Effector memory CD4-positive, alpha-beta T cell (primary cell): ENCODE data around the gene TSTD1.

Experiments
- DNase-seq, 3 donors: peaks; one replicate each; pipeline ENCODE4 v3.0.0-alpha.2; 2020
- H3K27ac ChIP-seq: 2 replicates; pipeline ENCODE4 v1.7.0; 2013; ENCODE audit warnings: mild to moderate bottlenecking, low read length, moderate library complexity; ENCODE audit not compliant: insufficient read depth, poor library complexity, severe bottlenecking
- H3K27me3 ChIP-seq: replicated peaks from 2 replicates; pipeline ENCODE4 v1.7.0; 2013; ENCODE audit warnings: mild to moderate bottlenecking, low read length; ENCODE audit not compliant: insufficient read depth, control insufficient read depth, poor library complexity, severe bottlenecking
- H3K36me3 ChIP-seq: 2 replicates; pipeline ENCODE4 v1.7.0; 2013; ENCODE audit warnings: mild to moderate bottlenecking, low read length, moderate library complexity; ENCODE audit not compliant: control insufficient read depth, insufficient read depth
- H3K4me1 ChIP-seq: 2 replicates; pipeline ENCODE4 v1.7.0; 2013; ENCODE audit warnings: low read length, mild to moderate bottlenecking; ENCODE audit not compliant: control insufficient read depth, insufficient read depth, poor library complexity, severe bottlenecking
- H3K4me3 ChIP-seq: 2 replicates; pipeline ENCODE4 v1.7.0; 2013; ENCODE audit warnings: low read length, low read depth, mild to moderate bottlenecking; ENCODE audit not compliant: insufficient read depth, poor library complexity, severe bottlenecking
- H3K9me3 ChIP-seq: 2 replicates; pipeline ENCODE4 v1.7.0; 2013; ENCODE audit warnings: mild to moderate bottlenecking, low read length, moderate library complexity; ENCODE audit not compliant: control insufficient read depth

TSTD1 gene

GRCh38 chr1:161012420-161012819, 26.3 kb downstream of the TSTD1 start:
- Histone ChIP-seq H3K27ac (no peak overlapping the region), H3K4me3 (no peak overlapping the region), H3K9me3 (no peaks in the 10 kb centered on the region)

DNA sequence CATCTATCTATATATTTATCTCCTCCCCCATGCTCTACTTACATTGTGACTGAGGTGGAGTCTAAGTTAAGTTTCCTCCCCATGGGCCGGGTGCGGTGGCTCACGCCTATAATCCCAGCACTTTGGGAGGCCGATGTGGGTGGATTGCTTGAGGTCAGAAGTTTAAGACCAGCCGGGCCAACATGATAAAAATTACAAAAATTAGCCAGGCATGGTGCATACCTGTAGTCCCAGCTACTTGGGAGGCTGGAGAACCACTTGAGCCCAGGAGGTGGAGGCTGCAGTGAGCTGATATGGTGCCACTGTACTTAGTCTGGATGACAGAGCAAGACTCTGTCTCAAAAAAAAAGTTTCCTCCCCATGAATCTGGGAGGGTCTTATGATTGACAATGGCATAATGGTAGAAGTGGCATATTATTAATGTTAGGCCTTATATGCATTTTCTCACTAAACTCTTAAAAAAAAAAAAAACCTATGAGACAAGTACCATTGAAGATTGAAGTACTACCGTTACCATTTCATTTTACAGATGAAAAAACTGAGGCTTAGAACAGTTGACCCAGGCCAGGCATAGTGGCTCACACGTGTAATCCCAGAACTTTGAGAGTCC, 29.1 kb downstream of the TSTD1 start:
- Histone ChIP-seq H3K4me3 (no peak overlapping the region), H3K27ac (no peak overlapping the region), H3K4me1 (peaks cover 21% of the 10 kb centered on the region), H3K36me3 (no peaks in the 10 kb centered on the region), H3K9me3 (no peaks in the 10 kb centered on the region), H3K27me3 (no peaks in the 10 kb centered on the region)
- no peak for DNase-seq

More at GRCh38 chr1:161012420-161012819, 26.3 kb downstream of the TSTD1 start:
- DNase-seq = no peak
- Histone ChIP-seq H3K36me3 (no peaks in the 10 kb centered on the region), H3K4me1 (peaks cover 21% of the 10 kb centered on the region), H3K27me3 (no peaks in the 10 kb centered on the region)

DNA sequence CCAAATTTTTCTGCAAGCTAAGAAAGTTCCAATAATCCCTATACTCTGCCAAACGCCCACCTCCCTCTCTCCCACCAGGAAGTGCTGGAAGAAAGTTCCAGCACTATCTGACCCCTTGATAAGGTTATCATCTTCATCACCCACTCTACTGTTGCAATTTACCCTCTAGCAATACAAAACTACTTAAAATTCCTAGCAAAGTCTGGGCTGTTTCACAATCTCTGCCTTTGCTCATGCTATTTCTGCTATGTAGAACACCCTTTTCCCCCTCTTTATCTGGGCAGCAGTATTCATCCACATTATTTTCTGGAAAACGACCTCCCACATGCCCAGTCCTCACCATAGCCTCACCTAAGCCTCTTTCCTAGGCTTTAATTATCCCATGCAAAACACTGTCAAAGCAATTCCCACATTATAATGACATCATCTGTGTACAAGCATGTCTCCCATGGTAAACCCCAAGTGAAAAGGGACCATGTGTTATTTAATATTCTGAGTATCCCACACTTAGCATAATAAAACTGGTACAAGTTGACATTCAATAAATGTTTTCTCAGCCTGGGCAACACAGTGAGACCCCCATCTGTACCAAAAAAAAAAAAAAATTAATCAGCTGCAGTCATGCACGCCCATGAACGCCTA, 29.8 kb downstream of the TSTD1 start:
- Histone ChIP-seq H3K27me3 (no peaks in the 10 kb centered on the region), H3K27ac (no peak overlapping the region), H3K4me3 (no peak overlapping the region), H3K9me3 (no peaks in the 10 kb centered on the region), H3K36me3 (no peaks in the 10 kb centered on the region), H3K4me1 (peaks cover 18% of the 10 kb centered on the region)
- DNase-seq = no peak

- H3K9me3 ChIP-seq = no peaks in the 10 kb centered on the region
- no peaks in the 10 kb centered on the region for H3K36me3 ChIP-seq
- H3K4me1 ChIP-seq = peaks cover 4% of the 10 kb centered on the region
- H3K27me3 ChIP-seq = no peaks in the 10 kb centered on the region
- DNase-seq = no peak
- no peak overlapping the region for H3K4me3 ChIP-seq
- H3K27ac ChIP-seq = no peak overlapping the region
These were observed 31.4 kb downstream of the TSTD1 start for GRCh38 chr1:161007369-161007768.

DNA sequence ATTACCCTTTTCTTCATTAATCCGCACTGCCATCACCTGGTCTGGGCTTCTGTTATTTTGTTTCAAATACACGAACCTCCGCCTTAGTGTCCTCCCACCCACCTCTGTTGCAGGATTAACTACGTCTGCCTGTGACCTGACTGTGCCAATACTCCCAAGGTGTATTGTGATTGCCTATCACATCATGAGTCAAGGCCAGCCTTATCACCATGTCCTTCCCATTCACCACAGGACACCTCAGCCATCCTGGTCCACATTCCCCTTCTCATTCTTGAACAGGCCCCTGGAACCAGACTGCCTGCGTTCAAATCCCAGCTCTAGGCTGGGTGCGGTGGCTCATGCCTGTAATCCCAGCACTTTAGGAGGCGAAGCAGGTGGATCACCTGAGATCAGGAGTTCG, 32.2 kb downstream of the TSTD1 start:
- Histone ChIP-seq H3K4me1 (no peaks in the 10 kb centered on the region), H3K9me3 (no peaks in the 10 kb centered on the region), H3K27ac (no peak overlapping the region), H3K27me3 (no peaks in the 10 kb centered on the region), H3K36me3 (no peaks in the 10 kb centered on the region), H3K4me3 (no peak overlapping the region)
- no peak for DNase-seq

DNA sequence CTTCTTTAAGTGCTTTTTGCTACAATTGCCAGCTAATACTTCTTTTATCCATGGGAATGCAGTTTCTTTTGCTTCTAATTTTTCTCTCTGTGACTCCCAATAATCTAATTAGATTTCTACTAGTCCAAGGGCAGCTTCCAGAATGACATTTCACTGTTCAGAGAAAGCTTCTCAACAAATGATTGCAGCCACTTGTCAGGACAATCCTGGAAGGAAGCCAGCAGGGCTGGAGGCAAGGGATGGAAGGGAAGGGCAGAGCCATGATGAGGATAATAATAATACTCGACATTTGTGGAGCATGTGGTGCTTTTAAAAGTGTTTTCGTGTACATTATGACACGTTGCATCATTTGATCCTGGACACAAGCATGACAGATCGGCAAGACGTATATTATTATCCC, 37.2 kb downstream of the TSTD1 start:
- H3K36me3 ChIP-seq = peaks cover 26% of the 10 kb centered on the region
- H3K27me3 ChIP-seq = no peaks in the 10 kb centered on the region
- no peak for DNase-seq
- no peak overlapping the region for H3K4me3 ChIP-seq
- H3K4me1 ChIP-seq = peaks cover 5% of the 10 kb centered on the region
- H3K27ac ChIP-seq = no peak overlapping the region
- no peaks in the 10 kb centered on the region for H3K9me3 ChIP-seq

DNA sequence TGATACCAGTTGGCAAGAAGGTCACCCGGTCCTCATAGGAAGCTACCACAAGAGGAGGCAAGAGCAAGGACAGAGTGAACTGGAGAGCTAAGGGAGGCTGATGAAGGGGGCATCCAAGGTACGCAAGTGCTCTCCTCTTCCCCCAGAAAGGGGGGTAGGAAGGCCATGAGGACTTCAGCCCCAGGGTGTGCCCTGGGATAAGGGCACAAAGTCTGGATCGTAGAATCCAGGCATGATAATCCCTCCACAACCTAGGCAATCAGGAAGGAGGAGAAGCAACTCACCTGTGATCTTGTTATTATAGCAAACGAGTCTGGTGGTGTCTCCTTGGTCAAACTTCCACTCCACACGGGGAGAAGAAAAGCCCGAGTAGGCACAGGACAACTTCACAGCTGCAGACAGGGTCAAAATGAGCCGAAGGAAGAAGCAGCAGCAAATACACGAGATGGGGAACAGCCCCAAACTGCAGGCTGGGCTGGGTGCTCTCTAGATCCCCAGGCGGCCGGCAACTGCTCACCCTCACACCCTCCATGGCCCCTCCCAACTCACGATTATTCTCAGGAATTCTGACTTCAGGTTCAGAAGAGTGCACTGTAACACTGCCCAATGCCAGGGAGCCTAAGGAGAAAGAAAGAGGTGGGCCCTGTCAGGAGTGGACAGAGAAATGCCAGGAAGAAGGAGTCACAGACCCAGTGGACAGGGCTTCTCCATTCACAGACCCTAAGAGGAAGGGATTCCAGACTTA, 37.9 kb downstream of the TSTD1 start:
- DNase-seq = no peak
- no peak overlapping the region for H3K27ac ChIP-seq
- peaks cover 5% of the 10 kb centered on the region for H3K4me1 ChIP-seq
- no peaks in the 10 kb centered on the region for H3K27me3 ChIP-seq
- no peaks in the 10 kb centered on the region for H3K9me3 ChIP-seq
- peaks cover 26% of the 10 kb centered on the region for H3K36me3 ChIP-seq
- no peak overlapping the region for H3K4me3 ChIP-seq

DNA sequence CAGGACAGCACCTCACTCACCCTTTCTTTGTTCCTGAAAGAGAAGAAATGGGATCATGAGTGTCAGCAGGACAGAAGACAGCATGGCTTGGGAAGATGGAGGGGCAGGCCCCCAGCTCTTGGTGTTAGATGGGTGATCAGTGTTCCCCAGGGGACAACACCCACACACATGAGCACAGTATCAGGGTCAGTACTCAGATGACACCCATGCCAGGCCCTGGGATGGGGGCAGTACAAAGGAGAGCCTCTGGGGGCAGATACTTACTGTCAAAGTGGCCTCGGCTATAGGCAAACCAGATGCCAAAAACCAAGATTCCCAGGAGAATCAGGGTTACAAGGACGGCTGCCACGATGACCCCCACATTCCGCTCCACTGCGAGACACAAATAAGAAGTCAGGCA, 39.4 kb downstream of the TSTD1 start:
- H3K4me3 ChIP-seq = no peak overlapping the region
- H3K36me3 ChIP-seq = peaks cover 26% of the 10 kb centered on the region
- peaks cover 5% of the 10 kb centered on the region for H3K4me1 ChIP-seq

GRCh38 chr1:160997323-160998038, 41.3 kb downstream of the TSTD1 start:
- H3K36me3 ChIP-seq = peaks cover 26% of the 10 kb centered on the region
- H3K4me3 ChIP-seq = no peak overlapping the region
- H3K27ac ChIP-seq = no peak overlapping the region
- no peaks in the 10 kb centered on the region for H3K27me3 ChIP-seq
- peaks cover 5% of the 10 kb centered on the region for H3K4me1 ChIP-seq
- peak in 1 of 3 donors; percentile 23 for DNase-seq
- no peaks in the 10 kb centered on the region for H3K9me3 ChIP-seq

More for the DNA sequence above, 39.4 kb downstream of the TSTD1 start:
- Histone ChIP-seq H3K9me3 (no peaks in the 10 kb centered on the region), H3K27ac (no peak overlapping the region), H3K27me3 (no peaks in the 10 kb centered on the region)
- DNase-seq = no peak
